Right lobe of liver (tissue), 4 donors: Measurements from ENCODE around the gene RBKS.

Experiments used
- CTCF ChIP-seq, 4 donors: fragments of 200-600 bp in 3 of 4; fragments of 450-650 bp in 1 of 4; IDR thresholded peaks; one replicate each; pipeline versions ENCODE4 v1.5.1 to v1.8.0; 2016 to 2022; ENCODE audit warnings: antibody characterized with exemption in 4 of 4, mild to moderate bottlenecking in 2 of 4
- POLR2A ChIP-seq: fragments of 450-650 bp; IDR thresholded peaks from one replicate; pipeline ENCODE4 v1.6.1; 2017; ENCODE audit warnings: antibody characterized with exemption, mild to moderate bottlenecking
- donor health status: DM: no; HTN: no; CAD: no.
- donor health status: DM: no; HTN: no; CAD: no.
- donor health status: DM: no; HTN: yes; CAD: no.

- TF ChIP-seq CTCF (IDR thresholded peaks at IDR 0.05) = no peak
- no peak for TF ChIP-seq POLR2A
Measured at GRCh38 chr2:27823135-27823534, 67.1 kb downstream of the RBKS start.
